Medulla oblongata (tissue), 1 donor: ENCODE results near the gene CRYZ.
"Not testable (repeated sequence)": the region's sequence is repeated elsewhere in the genome, so short reads cannot be mapped to it uniquely, and the experiment has no call there.

Experiments used
- DNase-seq: peaks from one replicate; pipeline ENCODE4 v3.0.0-alpha.2; 2015; ENCODE audit errors: extremely low spot score

Gene CRYZ

DNA sequence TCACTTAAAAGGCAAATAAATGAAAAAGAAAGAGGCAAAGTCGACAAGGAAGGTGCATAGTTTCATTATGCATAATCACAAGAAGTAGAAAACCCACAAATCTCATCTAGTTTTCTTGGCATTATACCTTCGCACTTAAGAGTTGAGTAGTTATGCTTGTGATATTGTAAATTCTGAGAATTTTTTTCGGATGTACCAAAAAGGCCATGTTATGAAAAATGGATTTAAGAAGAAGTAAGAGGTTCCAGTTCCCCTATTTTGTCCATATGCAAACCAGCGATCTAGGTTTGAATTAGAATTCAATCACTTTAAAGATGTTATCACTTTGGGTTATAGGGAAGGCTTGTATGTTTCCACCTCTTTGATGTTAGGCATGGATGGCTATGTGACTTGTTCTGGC, 51.4 kb downstream of the CRYZ start:
- no peak for DNase-seq

DNA sequence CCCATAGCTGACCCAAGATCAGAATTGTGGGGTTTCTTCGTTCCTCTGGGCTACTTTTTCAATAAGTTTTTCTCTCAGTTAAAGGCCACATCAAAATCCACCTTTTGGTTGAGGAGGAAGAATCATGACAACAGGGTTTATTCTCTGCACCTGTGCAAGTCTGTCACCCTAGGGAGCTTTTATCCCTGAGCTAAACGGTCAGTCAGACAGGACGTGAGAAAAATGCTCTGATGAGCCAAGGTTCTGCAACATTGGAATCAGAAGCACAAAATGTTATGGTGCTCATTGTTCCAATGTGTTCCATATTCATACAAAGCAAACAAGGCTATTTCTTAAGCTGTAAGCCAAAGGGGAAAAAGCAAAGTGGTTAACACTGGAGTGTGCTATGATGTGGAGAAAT, 51.8 kb downstream of the CRYZ start:
- DNase-seq: no peak

DNA sequence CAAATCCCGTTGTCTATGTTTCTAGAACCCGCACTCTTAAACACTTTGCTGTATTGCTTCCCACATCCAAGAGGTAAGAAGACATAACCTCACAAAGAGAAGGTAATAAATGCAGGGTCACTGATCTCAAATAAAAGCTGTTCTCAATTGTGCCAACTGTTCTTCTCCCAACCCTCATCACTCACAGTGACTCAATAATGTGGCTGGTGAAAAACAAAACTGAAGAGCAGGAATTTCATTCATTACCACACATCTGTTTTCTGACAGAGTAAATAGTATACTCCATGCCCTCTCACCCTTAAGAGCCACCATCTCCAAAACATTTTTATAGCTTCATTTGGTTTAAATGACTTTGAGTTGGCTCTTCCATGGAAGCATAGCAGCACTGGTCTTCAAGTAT, 53.0 kb downstream of the CRYZ start:
- DNase-seq: no peak

DNA sequence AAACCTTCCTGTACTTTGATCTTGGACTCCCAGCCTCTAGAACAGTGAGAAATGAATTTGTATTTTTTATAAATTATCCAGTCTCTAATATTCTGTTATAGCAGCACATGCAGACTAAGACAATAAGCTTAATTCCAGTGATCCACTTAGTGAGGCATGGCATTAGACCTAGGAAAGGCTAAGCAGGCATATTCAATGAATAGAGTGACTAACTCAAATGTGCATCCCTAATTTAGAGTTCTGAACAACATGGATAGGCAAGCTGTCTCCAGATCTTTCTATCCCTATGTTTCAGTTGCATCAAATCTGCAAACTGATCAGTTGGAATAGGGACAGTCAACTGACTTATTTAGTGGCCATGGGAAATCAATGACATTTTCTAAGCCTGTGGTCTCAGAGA, 54.9 kb downstream of the CRYZ start:
- no peak for DNase-seq

DNA sequence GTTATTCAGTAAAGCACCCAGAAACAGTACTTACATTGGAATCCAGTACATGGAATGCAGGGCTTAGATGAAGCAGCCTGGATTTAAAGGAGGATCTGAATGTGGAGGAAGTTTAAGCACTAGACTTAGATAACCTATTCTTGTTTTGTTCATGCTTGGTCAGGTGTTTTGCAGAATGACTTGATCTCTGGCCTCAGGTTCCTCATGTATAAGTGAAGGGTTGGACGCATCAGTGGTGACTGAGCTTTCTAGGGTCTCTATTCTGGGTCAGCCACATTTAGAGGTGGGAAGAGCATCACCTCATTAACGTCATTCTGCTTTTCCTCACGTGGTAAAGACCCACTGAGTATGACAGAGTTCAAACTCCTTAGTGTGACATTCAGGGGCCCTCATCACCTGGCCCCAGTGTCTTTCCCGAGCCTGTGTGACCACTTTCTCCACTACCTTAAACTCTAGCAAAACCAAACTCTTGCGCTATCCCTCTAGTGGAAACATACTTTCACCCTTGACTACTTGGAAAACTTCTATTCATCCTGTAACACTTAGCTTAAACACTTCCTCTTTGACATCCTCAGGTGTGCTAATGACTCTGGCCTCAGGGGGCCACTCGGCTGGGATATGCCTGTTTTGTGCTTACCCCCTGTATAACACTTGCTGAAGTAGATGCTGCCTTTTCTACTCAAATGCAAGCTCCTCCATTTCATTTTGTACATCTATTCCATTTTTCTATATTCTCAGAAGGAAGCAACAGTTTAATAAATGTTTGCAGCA, 58.4 kb downstream of the CRYZ start:
- no peak for DNase-seq

DNA sequence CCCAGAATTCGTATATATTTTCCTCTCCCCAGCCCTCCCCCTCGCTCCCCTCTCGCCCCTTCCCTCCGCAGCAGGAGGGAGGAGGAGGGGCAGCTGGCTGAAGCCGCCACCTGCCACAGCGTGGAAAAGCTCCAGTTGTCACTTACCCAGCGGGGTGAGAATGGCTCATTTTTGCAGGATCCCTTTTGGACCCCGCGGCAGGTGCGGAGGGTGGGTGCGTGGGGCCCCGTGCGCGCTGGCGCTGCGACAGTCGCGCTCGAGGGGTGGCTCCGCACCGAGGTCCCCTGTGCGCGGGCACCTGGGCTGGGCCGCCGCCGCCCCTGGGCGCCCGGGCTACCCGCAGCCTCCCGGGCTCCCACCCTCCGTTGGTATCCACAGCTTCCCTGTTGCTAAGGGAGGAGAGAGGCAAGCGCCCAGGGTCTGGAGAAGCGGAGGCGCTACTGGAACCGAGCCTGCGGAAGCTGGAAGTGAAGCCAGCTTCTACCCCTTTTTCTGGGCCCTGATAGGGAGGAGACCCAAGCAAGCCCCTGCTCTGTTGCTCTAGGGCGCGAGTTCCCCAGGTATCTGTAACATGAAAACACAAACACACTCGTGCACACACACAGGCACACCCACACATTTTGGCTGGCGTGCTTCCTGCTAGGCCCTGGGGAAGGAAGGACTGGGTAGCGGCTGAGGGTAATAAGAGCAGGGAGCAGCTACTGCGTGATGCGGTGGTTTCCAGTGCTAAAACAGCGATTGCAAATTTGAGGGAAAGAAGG, 59.3 kb downstream of the CRYZ start, which contains the start of gene ERICH3:
TSS of gene ERICH3 (minus strand) at position 442 of the 761 bp plus-strand sequence. CDS start at position 169, 273 bp downstream.
- DNase-seq: no peak

DNA sequence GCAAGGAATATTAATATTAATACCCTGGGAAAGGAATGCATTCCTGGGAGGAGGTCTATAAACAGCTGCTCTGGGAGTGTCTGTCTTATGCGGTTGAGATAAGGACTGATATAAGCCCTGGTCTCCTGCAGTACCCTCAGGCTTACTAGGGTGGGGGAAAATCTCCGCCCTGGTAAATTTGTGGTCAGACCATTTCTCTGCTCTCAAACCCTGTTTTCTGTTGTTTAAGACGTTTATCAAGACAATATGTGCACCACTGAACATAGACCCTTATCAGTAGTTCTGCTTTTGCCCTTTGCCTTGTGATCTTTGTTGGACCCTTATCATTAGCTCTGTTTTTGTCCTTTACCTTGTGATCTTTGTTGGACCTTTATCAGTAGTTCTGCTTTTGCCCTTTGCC, 62.0 kb downstream of the CRYZ start:
- DNase-seq: not testable (repeated sequence)
